OCI-LY7 (cell line): ENCODE data around the gene EML5.

Experiments used
- CTCF ChIP-seq: fragments of 200-600 bp; sonication (generic); conservative IDR thresholded peaks from 2 replicates; pipeline ENCODE4 v1.5.1; 2014; ENCODE audit warnings: mild to moderate bottlenecking, antibody characterized with exemption, low read length, moderate library complexity, mixed read lengths
- EZH2phosphoT487 ChIP-seq: fragments of 200-600 bp; sonication (generic); IDR thresholded peaks from 2 replicates; pipeline ENCODE4 v1.6.1; 2018; ENCODE audit warnings: low read depth, borderline replicate concordance, mild to moderate bottlenecking, mixed run types, antibody characterized with exemption, low read length, moderate library complexity, mixed read lengths

- no peak for TF ChIP-seq EZH2phosphoT487
- no peak for TF ChIP-seq CTCF
These were observed 96.9 kb downstream of the EML5 start for GRCh38 chr14:88695870-88696269.
